Esophagus muscularis mucosa (tissue), 4 donors: Measurements from ENCODE around the gene CALHM2.

Experiments
- EP300 ChIP-seq: sonication (generic); formaldehyde crosslinking; IDR thresholded peaks from one replicate; pipeline ENCODE4 v1.6.1; 2017; ENCODE audit warnings: antibody characterized with exemption
- POLR2A ChIP-seq: fragments of 450-650 bp; IDR thresholded peaks from one replicate; pipeline ENCODE4 v1.6.1; 2017; ENCODE audit warnings: antibody characterized with exemption, moderate library complexity, mild to moderate bottlenecking, low read depth
- POLR2AphosphoS5 ChIP-seq, 2 donors: sonication (generic); formaldehyde crosslinking; IDR thresholded peaks; one replicate each; pipeline ENCODE4 v1.6.1; 2017; ENCODE audit warnings: antibody characterized with exemption in 2 of 2
- TF ChIP-seq, protein P1 (sequence below), 3 experiments: fragments of 200-600 bp in 2 of 3; fragments of 450-650 bp in 1 of 3; sonication (generic) in 2 of 3; IDR thresholded peaks; one replicate each; pipeline ENCODE4 v1.5.1; 2017 to 2019; ENCODE audit warnings: antibody characterized with exemption in 3 of 3, mild to moderate bottlenecking in 2 of 3, moderate library complexity in 1 of 3

DNA sequence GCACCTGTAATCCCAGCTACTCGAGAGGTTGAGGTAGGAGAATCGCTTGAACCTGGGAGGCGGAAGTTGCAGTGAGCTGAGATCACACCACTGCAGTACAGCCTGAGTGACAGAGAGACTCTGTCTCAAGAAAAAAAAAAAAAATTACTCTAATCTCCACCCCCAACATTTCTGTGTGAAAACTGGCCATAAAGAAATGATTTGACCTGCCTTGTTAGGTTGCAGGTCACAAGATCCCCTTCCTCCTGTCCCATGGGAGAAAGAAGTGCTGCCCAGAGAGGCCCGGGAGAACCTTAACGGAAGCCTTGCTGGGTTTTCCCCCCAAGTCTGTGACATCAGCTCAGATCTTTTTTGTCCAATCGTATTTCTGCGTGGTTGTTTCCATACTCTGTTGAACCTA, 15.2 kb upstream of the CALHM2 start:
- TF ChIP-seq POLR2A (no peak), POLR2AphosphoS5 (IDR thresholded peaks at IDR 0.05) (no peak), EP300 (no peak)
- TF ChIP-seq, protein P1, sequence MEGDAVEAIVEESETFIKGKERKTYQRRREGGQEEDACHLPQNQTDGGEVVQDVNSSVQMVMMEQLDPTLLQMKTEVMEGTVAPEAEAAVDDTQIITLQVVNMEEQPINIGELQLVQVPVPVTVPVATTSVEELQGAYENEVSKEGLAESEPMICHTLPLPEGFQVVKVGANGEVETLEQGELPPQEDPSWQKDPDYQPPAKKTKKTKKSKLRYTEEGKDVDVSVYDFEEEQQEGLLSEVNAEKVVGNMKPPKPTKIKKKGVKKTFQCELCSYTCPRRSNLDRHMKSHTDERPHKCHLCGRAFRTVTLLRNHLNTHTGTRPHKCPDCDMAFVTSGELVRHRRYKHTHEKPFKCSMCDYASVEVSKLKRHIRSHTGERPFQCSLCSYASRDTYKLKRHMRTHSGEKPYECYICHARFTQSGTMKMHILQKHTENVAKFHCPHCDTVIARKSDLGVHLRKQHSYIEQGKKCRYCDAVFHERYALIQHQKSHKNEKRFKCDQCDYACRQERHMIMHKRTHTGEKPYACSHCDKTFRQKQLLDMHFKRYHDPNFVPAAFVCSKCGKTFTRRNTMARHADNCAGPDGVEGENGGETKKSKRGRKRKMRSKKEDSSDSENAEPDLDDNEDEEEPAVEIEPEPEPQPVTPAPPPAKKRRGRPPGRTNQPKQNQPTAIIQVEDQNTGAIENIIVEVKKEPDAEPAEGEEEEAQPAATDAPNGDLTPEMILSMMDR (IDR thresholded peaks at IDR 0.05) = no peak
